Fibroblast of lung (primary cell): ENCODE results near the gene NEO1.

Source experiments
- CTCF ChIP-seq, 2 donors: IDR thresholded peaks in 1 of 2; conservative IDR thresholded peaks in 1 of 2; 1 replicate in 1 of 2; 2 replicates in 1 of 2; pipeline ENCODE4 v1.5.1; 2011 to 2012; ENCODE audit warnings: low read length in 2 of 2, control low read depth in 1 of 2, inconsistent platforms in 1 of 2, low read depth in 1 of 2, mild to moderate bottlenecking in 1 of 2
- EZH2 ChIP-seq: IDR thresholded peaks from 2 replicates; pipeline ENCODE4 v1.5.1; 2012; ENCODE audit warnings: low read length, control low read depth, mild to moderate bottlenecking; ENCODE audit errors: missing control alignments

- no peak for TF ChIP-seq CTCF (conservative IDR thresholded peaks at IDR 0.05 in 1 of 2, IDR thresholded peaks at IDR 0.05 in 1 of 2; ENCODE audit: low read depth in 1 of 2, low read length in 2 of 2)
- no peak for TF ChIP-seq EZH2
Observed at GRCh38 chr15:73303636-73304035, 251.4 kb downstream of the NEO1 start.
